ENCODE measurements around the gene RANGAP1. TPM values are rescaled to one million over a fixed set of nuclear protein-coding genes. Genes with fewer than 3 reads are reported as not detected.

The RANGAP1 gene
- total and polyA plus RNA-seq, 2 of the 13 experiments (the other 11 are each of a cell fraction or from before 2014, with no cell fraction given): 51.8 to 83.9 TPM

- no peak for TF ChIP-seq GMEB2 (CRISPR knock-in tag; IDR thresholded peaks at IDR 0.05; ENCODE audit: low read depth)
- peak; percentile 38; the same call in 1 of the 2 replicates for TF ChIP-seq RCOR2 (CRISPR knock-in tag; IDR thresholded peaks at IDR 0.05)
- peak; percentile 68; the same call in 1 of the 2 replicates for TF ChIP-seq HMGXB3 (CRISPR knock-in tag; IDR thresholded peaks at IDR 0.05; ENCODE audit: borderline replicate concordance)
- TF ChIP-seq KDM1A (CRISPR knock-in tag; IDR thresholded peaks at IDR 0.05): no peak
- no peak for TF ChIP-seq ZBTB1 (CRISPR knock-in tag; IDR thresholded peaks at IDR 0.05; ENCODE audit: borderline replicate concordance)
- TF ChIP-seq THRA (CRISPR knock-in tag; IDR thresholded peaks at IDR 0.05; ENCODE audit: borderline replicate concordance): peak; percentile 50; the same call in 1 of the 2 replicates
- peak; percentile 48 for TF ChIP-seq RXRB (CRISPR knock-in tag; IDR thresholded peaks at IDR 0.05; ENCODE audit: borderline replicate concordance)
- TF ChIP-seq HNRNPK (IDR thresholded peaks at IDR 0.05; ENCODE audit: low read depth, low read length, poor library complexity, severe bottlenecking): peak; percentile 5
- TF ChIP-seq RFX3 (CRISPR knock-in tag; IDR thresholded peaks at IDR 0.05): no peak
- no peak for TF ChIP-seq ZNF512B (CRISPR knock-in tag; IDR thresholded peaks at IDR 0.05; ENCODE audit: borderline replicate concordance)
- TF ChIP-seq ZNF746 (CRISPR knock-in tag; IDR thresholded peaks at IDR 0.05): 0 out of 2 replicates have a peak, but pooled peaks have one; percentile 29
- TF ChIP-seq ELF3 (CRISPR knock-in tag; IDR thresholded peaks at IDR 0.05): peak; percentile 69
- TF ChIP-seq ZNF704 (CRISPR knock-in tag; IDR thresholded peaks at IDR 0.05; ENCODE audit: borderline replicate concordance): no peak
- TF ChIP-seq FIP1L1 (IDR thresholded peaks at IDR 0.05; ENCODE audit: borderline replicate concordance, insufficient read depth, low read depth, low read length): no peak
These were observed 15.4 kb upstream of the RANGAP1 start, which contains the start of gene ZC3H7B (continued) for GRCh38 chr22:41301085-41302020.
